ENCODE results near the gene OSBPL5.

DNA sequence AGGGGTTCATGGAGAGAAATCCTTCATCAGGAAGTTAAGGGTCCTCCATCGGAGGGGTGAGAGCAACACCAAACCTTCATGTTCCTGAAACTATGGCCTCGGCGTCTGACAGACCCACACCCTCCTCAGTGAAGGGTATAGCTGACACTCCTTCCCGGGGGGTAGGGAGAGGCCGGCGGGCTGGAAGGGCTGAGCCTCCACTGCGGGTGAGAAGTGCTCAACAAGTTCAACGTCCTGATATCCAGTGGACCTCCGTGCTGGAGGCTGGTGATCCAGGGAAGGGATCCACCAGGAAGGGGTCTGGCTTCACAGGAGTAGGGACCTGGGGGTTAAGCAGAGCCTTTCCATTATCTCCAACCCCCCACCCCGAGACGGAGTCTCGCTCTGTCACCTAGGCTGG lies 120.2 kb downstream of the OSBPL5 start:
- TF ChIP-seq, protein P1, sequence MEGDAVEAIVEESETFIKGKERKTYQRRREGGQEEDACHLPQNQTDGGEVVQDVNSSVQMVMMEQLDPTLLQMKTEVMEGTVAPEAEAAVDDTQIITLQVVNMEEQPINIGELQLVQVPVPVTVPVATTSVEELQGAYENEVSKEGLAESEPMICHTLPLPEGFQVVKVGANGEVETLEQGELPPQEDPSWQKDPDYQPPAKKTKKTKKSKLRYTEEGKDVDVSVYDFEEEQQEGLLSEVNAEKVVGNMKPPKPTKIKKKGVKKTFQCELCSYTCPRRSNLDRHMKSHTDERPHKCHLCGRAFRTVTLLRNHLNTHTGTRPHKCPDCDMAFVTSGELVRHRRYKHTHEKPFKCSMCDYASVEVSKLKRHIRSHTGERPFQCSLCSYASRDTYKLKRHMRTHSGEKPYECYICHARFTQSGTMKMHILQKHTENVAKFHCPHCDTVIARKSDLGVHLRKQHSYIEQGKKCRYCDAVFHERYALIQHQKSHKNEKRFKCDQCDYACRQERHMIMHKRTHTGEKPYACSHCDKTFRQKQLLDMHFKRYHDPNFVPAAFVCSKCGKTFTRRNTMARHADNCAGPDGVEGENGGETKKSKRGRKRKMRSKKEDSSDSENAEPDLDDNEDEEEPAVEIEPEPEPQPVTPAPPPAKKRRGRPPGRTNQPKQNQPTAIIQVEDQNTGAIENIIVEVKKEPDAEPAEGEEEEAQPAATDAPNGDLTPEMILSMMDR (IDR thresholded peaks at IDR 0.05), result no peak
- TF ChIP-seq EZH2 (IDR thresholded peaks at IDR 0.05) (no peak), EZH2phosphoT487 (IDR thresholded peaks at IDR 0.05) (no peak)
